Measurements from ENCODE around the gene TTC27.

DNA sequence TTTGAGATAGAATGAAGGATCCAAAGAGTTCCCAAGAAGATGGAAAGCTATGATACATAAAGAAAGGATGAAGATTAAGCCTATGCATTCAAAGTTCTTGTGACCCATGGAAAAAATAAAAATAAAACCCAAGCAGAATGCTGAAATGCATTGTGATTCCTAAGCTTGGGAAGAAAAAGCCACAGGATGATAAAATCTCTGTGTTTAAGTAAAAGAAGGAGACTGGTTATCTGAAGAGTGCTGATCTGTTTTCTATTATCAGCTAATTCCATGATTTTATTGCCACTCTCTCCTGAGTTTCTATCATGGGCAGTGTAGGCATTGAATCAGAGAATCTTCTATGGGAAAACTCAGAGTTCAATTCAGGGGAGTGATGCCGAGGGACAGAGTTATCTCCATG is 215.8 kb downstream of the TTC27 start:
- TF ChIP-seq, protein P1, sequence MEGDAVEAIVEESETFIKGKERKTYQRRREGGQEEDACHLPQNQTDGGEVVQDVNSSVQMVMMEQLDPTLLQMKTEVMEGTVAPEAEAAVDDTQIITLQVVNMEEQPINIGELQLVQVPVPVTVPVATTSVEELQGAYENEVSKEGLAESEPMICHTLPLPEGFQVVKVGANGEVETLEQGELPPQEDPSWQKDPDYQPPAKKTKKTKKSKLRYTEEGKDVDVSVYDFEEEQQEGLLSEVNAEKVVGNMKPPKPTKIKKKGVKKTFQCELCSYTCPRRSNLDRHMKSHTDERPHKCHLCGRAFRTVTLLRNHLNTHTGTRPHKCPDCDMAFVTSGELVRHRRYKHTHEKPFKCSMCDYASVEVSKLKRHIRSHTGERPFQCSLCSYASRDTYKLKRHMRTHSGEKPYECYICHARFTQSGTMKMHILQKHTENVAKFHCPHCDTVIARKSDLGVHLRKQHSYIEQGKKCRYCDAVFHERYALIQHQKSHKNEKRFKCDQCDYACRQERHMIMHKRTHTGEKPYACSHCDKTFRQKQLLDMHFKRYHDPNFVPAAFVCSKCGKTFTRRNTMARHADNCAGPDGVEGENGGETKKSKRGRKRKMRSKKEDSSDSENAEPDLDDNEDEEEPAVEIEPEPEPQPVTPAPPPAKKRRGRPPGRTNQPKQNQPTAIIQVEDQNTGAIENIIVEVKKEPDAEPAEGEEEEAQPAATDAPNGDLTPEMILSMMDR (conservative IDR thresholded peaks at IDR 0.05): no peak
- TF ChIP-seq ZFX (IDR thresholded peaks at IDR 0.05): no peak
